Mesothelial cell of epicardium (in vitro differentiated cells): ENCODE measurements around the gene ATF7. TPM values are rescaled to one million over a fixed set of nuclear protein-coding genes. Genes with fewer than 3 reads are reported as not detected.

ENCODE experiments used
- DNase-seq, 2 experiments: peaks; one replicate each; pipeline ENCODE4 v3.0.0; 2021; ENCODE audit warnings: low spot score in 2 of 2; ENCODE audit not compliant: unreplicated experiment in 2 of 2
- H3K27ac Mint-ChIP-seq: 2 replicates; pipeline ENCODE4 v1.8.0; 2021; ENCODE audit warnings: mixed read lengths
- H3K27me3 Mint-ChIP-seq: 2 replicates; pipeline ENCODE4 v1.8.0; 2021; ENCODE audit warnings: low read depth, mixed read lengths
- H3K36me3 Mint-ChIP-seq: 2 replicates; pipeline ENCODE4 v1.8.0; 2021; ENCODE audit warnings: mixed read lengths
- H3K4me1 Mint-ChIP-seq: 2 replicates; pipeline ENCODE4 v1.8.0; 2021; ENCODE audit warnings: mixed read lengths
- H3K4me3 Mint-ChIP-seq: 2 replicates; pipeline ENCODE4 v1.8.0; 2021; ENCODE audit warnings: mild to moderate bottlenecking, moderate library complexity, mixed read lengths
- H3K9me3 Mint-ChIP-seq: 2 replicates; pipeline ENCODE4 v1.8.0; 2021; ENCODE audit warnings: mixed read lengths
- CTCF ChIP-seq: fragments of 200-600 bp; sonication (generic); IDR thresholded peaks from one replicate; pipeline ENCODE4 v1.5.0; 2021; ENCODE audit warnings: antibody characterized with exemption; ENCODE audit not compliant: unreplicated experiment
- total RNA-seq: library from RNA; stranded (reverse); gene quantifications from 3 replicates; pipeline ENCODE4 v1.2.1, GENCODE V29; 2021

ATF7 gene
- total RNA-seq, 1 donor from 2014 or later, result 36.3 TPM

- H3K4me3 Mint-ChIP-seq, result no peak overlapping the region
- peaks cover 11% of the 10 kb centered on the region for H3K9me3 Mint-ChIP-seq
- peaks cover 19% of the 10 kb centered on the region for H3K36me3 Mint-ChIP-seq
- no peaks in the 10 kb centered on the region for H3K27me3 Mint-ChIP-seq
- no peak for TF ChIP-seq CTCF
- peak overlapping the region; percentile 58 for H3K27ac Mint-ChIP-seq
- peaks cover 5% of the 10 kb centered on the region for H3K4me1 Mint-ChIP-seq
- DNase-seq, result no peak
Measured at GRCh38 chr12:53585448-53586125, 40.6 kb downstream of the ATF7 start.

GRCh38 chr12:53579545-53579955 lies 46.6 kb downstream of the ATF7 start:
- Mint-ChIP-seq H3K4me3 (no peak overlapping the region), H3K4me1 (no peaks in the 10 kb centered on the region), H3K36me3 (peaks cover 28% of the 10 kb centered on the region), H3K27me3 (no peaks in the 10 kb centered on the region), H3K9me3 (peaks cover 9% of the 10 kb centered on the region), H3K27ac (no peak overlapping the region)
- DNase-seq, result no peak
- TF ChIP-seq CTCF, result no peak

GRCh38 chr12:53578783-53579182 lies 47.4 kb downstream of the ATF7 start:
- Mint-ChIP-seq H3K4me1 (no peaks in the 10 kb centered on the region), H3K9me3 (peaks cover 4% of the 10 kb centered on the region), H3K27me3 (no peaks in the 10 kb centered on the region), H3K27ac (no peak overlapping the region), H3K36me3 (peaks cover 23% of the 10 kb centered on the region), H3K4me3 (no peak overlapping the region)
- TF ChIP-seq CTCF, result no peak
- no peak for DNase-seq

GRCh38 chr12:53577941-53578352 lies 48.2 kb downstream of the ATF7 start:
- no peak for TF ChIP-seq CTCF
- Mint-ChIP-seq H3K27me3 (no peaks in the 10 kb centered on the region), H3K9me3 (no peaks in the 10 kb centered on the region), H3K36me3 (peaks cover 18% of the 10 kb centered on the region), H3K4me3 (no peak overlapping the region), H3K4me1 (no peaks in the 10 kb centered on the region), H3K27ac (no peak overlapping the region)
- no peak for DNase-seq

GRCh38 chr12:53575502-53576249 lies 50.5 kb downstream of the ATF7 start:
- Mint-ChIP-seq H3K27me3 (no peaks in the 10 kb centered on the region), H3K4me3 (no peak overlapping the region), H3K9me3 (peaks cover 4% of the 10 kb centered on the region), H3K4me1 (no peaks in the 10 kb centered on the region), H3K27ac (no peak overlapping the region), H3K36me3 (peaks cover 20% of the 10 kb centered on the region)
- no peak for DNase-seq
- TF ChIP-seq CTCF, result no peak
